D721Med (cell line): ENCODE results near the gene BTD.

Experiments
- DNase-seq: peaks from one replicate; pipeline ENCODE4 v3.0.0; 2011; ENCODE audit warnings: low spot score; ENCODE audit not compliant: insufficient read length
- FAIRE-seq: peaks from 2 replicates; lab custom pipeline; 2011; peaks lifted over from hg19 to GRCh38; lab: Jason Lieb, UNC
- TF ChIP-seq, protein P1 (sequence below): IDR thresholded peaks from 2 replicates; pipeline ENCODE4 v1.5.1; 2012; ENCODE audit warnings: mild to moderate bottlenecking, control low read depth; ENCODE audit not compliant: insufficient read depth; ENCODE audit errors: missing control alignments

BTD gene

DNA sequence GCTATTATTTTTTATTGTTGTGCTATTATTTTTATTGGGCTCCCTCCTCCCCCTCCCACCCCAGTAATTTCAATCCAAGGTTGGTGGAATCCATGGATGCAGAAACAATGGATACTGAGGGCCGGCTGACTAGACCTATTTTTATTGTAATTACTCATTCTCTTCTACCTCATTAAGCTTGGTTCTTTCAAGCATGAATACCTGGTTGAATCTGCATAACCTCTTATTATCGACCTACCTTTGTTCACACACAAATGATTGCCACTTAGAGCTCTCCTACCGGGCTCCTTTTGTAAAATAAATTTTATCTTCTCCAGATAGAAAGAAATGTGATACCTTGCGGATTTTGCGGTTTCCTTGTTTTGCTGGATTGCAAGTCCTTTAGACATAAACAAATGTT, 31.6 kb downstream of the BTD start:
- TF ChIP-seq, protein P1, sequence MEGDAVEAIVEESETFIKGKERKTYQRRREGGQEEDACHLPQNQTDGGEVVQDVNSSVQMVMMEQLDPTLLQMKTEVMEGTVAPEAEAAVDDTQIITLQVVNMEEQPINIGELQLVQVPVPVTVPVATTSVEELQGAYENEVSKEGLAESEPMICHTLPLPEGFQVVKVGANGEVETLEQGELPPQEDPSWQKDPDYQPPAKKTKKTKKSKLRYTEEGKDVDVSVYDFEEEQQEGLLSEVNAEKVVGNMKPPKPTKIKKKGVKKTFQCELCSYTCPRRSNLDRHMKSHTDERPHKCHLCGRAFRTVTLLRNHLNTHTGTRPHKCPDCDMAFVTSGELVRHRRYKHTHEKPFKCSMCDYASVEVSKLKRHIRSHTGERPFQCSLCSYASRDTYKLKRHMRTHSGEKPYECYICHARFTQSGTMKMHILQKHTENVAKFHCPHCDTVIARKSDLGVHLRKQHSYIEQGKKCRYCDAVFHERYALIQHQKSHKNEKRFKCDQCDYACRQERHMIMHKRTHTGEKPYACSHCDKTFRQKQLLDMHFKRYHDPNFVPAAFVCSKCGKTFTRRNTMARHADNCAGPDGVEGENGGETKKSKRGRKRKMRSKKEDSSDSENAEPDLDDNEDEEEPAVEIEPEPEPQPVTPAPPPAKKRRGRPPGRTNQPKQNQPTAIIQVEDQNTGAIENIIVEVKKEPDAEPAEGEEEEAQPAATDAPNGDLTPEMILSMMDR, result no peak
- DNase-seq (no peak), FAIRE-seq (no peak)

DNA sequence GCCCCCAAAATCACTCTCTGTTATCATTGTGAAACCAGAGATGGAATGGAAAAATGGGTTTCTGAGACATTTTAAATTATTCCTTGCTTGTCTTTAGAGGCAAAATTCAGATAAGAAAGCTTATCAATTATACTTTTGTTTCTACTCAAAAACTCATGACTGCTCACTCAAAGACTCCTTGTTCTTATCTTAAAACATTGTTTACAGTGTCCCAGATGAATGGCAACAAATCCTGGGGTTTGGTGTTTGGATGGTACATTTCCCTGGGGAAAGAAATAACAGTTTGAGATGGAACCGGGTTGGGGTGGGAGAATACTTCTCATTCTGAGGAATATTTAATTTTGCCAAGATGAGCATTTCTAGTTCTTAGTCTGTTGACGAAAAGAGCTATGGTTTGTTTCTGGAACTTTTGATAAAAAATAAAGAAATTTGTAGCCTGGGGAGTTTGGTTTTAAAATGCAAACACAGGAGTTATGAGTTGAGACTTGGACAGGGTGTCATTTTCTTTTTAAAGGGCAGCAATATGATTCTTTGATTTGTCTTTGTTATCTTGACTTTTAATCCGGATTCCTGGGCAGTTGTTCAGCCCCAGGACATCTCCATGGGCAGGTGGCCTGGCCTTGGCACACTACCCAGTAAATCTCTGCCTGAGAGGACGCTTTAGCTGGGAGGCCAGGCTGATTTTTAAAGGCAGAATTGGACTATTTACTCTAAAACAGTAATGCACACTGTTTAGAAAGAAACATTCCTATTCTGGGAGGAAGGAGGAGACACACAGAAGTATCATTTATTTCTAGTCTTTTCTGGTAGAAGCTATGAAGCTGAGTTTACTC, 32.4 kb downstream of the BTD start:
- TF ChIP-seq, protein P1, result no peak
- DNase-seq (no peak), FAIRE-seq (no peak)

GRCh38 chr3:15634671-15635070, 33.1 kb downstream of the BTD start:
- TF ChIP-seq, protein P1, result no peak
- DNase-seq (no peak), FAIRE-seq (no peak)

DNA sequence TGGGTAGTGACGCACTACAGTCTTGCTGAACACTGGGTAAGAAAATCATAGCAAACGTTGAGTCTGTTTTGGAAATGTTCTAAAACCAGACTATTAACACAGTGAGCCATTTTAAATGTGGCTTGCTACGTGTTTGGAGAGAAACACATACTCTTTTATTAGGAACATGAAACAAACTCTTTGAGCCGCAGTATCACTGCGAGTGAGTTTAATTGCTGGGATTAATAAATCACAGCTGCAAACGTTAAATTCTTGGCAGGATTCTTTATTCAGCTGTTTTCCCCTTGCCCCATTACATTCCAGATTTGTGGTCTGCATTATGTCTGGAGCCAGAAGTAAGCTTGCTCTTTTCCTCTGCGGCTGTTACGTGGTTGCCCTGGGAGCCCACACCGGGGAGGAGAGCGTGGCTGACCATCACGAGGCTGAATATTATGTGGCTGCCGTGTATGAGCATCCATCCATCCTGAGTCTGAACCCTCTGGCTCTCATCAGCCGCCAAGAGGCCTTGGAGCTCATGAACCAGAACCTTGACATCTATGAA, 33.6 kb downstream of the BTD start:
- TF ChIP-seq, protein P1, result no peak
- FAIRE-seq (no peak), DNase-seq (no peak)

DNA sequence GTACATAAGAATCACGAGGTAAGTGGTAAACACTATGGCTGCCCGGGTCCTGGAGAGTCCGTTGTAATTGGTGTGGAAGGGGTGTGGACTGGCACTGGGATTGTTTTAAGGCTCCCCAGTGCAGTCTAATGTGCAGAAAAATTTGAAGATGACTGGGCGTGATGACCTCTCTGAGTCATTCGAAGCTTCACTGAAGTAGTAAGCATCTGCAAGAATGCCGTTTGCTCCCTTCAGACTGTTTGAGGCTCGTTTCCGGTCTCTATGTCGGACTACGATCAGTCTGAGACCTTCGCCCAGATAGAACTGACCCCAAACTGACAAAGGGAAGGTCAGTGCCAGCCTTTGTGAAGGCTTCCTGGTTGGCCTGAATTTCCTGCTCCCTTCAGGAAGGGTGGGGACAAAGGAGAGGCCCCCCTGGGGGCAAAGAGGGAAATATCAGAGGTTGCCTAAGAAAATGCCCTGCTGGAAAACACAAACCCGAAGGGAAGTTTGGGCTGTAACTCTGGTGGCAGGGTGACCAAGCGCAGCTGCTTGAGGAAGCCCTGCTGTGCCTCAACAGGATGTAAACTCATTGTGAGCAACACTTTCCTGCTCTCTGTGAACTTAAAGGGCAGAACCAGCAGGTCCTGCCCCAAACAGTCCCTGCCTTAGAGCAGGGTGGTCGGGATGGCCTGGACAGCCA, 34.6 kb downstream of the BTD start:
- TF ChIP-seq, protein P1, result no peak
- FAIRE-seq (no peak), DNase-seq (no peak)

DNA sequence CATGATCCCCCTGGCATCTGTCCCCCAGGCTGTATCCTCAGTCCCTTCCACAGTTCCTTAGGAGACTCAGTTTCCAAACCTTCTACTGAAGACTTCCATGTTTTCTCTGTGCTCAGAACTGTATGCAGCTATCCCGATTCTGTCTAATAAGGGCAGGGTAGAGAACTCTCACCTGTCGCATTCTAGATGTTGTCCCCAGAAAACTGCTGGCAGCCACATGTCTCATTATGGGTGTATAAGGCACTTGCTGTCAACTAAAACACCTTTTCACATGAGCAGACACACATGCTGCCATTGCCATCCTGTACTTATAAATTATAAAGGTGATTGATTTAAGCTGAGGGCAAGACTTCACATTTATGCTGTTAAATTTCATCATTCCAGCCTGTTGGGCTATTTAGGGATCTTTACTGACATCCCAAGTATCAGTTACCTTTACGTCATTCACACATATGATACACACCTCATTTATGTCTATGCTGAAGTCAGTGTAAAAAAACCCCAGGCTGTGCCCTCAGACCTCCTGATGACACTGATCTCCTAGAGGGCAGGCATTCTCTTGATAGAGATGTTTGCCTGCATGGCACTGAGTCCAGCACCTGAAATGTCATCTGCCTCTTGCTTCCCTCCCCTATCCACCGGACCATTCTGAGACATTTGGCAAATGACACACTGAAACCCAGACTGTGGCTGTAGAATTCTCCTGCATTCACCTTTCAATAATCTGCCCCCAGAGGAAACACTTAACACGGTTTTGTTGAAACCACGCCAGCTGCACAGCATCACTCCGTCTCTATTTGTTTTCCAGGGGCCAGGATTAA, 35.8 kb downstream of the BTD start:
- FAIRE-seq, result no peak
- no peak for DNase-seq
- TF ChIP-seq, protein P1, result no peak
